Activated naive CD4-positive, alpha-beta T cell treated with anti-CD3 and anti-CD28 coated beads, Interleukin-2, amount 10 ng/mL, durations not matched to agents 5 hours and 36 hours (primary cell): Measurements from ENCODE around the gene RASSF6. TPM values are rescaled to one million over a fixed set of nuclear protein-coding genes. Genes with fewer than 3 reads are reported as not detected.

ENCODE experiments used
- total RNA-seq, 2 experiments: library from RNA; stranded (reverse); gene quantifications; one replicate each; pipeline ENCODE4 v1.2.3, GENCODE V29; 2021

The RASSF6 gene, protein sequence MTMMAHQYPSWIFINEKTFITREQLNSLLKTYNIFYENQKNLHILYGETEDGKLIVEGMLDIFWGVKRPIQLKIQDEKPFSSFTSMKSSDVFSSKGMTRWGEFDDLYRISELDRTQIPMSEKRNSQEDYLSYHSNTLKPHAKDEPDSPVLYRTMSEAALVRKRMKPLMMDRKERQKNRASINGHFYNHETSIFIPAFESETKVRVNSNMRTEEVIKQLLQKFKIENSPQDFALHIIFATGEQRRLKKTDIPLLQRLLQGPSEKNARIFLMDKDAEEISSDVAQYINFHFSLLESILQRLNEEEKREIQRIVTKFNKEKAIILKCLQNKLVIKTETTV
- not detected for total RNA-seq

DNA sequence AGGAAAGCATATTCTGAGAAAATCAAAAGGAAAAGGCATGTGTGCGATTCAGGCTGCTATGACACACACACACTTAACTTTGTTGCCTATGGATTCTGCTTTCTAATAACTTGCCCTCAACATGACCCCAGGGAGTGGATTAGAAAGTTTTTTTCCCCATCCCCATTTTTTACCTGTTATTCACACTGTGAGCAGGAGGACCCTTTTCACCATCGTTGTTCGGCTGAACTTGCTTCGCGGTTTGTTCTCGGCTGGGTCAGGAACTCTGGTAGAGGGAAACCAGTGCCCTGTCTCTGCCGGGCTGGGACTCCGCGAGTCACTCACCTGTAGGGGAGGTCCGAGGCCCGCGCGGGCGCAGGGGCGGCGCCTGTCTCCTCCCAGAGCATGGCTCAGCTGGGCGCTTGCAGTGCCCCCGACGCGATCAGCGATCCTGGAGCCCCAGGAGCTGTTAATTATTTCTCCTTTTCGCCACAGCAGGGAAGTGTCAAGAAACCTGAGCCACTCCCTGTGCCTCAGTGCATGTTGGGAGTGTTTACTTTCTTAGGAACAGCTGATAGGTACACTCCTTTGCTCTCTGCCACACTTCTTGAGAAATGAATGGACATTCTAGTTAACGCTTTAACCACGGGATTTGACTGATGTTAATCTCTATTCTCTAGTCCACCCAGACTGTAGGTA is at the start of gene RASSF6:
Gene RASSF6 (minus strand): TSS at position 322 of the 678 bp plus-strand sequence. CDS start 8,641 bp downstream, outside the sequence.

Other genes starting within 250 kb of the RASSF6 start
- gene ALB, start 216.1 kb downstream of the RASSF6 start, total RNA-seq: not detected
- not detected for gene AFP, start 184.2 kb downstream of the RASSF6 start, total RNA-seq
- not detected for gene AFM, start 138.7 kb downstream of the RASSF6 start, total RNA-seq
- under 1 TPM in 1 of 2 experiments, not detected in 1; 0.20 TPM for gene CXCL8, start 120.1 kb upstream of the RASSF6 start, total RNA-seq
- not detected for gene CXCL6, start 216.2 kb upstream of the RASSF6 start, total RNA-seq
- not detected for gene PF4V1, start 232.9 kb upstream of the RASSF6 start, total RNA-seq
- gene CXCL1, start 249.0 kb upstream of the RASSF6 start, total RNA-seq: not detected